Coronary artery (tissue), 2 donors: ENCODE measurements around the gene FRMD4A.

Source experiments
- DNase-seq: peaks from one replicate; pipeline ENCODE4 v3.0.0-alpha.2; 2017; ENCODE audit warnings: low spot score
- H3K27ac ChIP-seq, 2 donors: fragments of 200-600 bp; sonication (generic); one replicate each; pipeline ENCODE4 v1.5.1; 2016 to 2019
- H3K4me3 ChIP-seq: fragments of 200-600 bp; sonication (generic); 2 replicates; pipeline ENCODE4 v1.5.1; 2016; ENCODE audit warnings: mild to moderate bottlenecking, moderate library complexity
- TF ChIP-seq, protein P1 (sequence below): fragments of 200-600 bp; sonication (generic); IDR thresholded peaks from one replicate; pipeline ENCODE4 v1.5.1; 2019; ENCODE audit warnings: antibody characterized with exemption

The FRMD4A gene

DNA sequence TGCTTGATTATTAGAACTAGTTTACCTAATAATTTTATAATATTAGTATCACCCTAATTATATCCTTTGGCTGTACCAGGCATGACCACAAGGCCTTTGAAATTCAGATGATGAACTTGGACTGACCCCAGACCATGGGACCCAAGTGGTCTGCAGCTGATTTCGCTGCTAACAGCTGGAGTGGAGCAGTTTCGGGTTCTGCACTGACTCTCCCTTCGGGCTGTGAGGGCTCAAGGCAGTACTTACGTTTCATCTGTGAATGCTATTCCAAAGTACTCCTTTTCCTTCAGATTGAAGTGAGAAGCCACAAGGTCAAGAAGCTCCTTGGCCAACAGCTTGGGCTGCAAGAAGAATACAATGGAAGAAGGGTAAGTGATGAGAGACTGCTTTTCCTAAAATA, 520.2 kb downstream of the FRMD4A start:
- Histone ChIP-seq H3K27ac (no peak overlapping the region), H3K4me3 (no peak overlapping the region)
- DNase-seq: no peak
- TF ChIP-seq, protein P1, sequence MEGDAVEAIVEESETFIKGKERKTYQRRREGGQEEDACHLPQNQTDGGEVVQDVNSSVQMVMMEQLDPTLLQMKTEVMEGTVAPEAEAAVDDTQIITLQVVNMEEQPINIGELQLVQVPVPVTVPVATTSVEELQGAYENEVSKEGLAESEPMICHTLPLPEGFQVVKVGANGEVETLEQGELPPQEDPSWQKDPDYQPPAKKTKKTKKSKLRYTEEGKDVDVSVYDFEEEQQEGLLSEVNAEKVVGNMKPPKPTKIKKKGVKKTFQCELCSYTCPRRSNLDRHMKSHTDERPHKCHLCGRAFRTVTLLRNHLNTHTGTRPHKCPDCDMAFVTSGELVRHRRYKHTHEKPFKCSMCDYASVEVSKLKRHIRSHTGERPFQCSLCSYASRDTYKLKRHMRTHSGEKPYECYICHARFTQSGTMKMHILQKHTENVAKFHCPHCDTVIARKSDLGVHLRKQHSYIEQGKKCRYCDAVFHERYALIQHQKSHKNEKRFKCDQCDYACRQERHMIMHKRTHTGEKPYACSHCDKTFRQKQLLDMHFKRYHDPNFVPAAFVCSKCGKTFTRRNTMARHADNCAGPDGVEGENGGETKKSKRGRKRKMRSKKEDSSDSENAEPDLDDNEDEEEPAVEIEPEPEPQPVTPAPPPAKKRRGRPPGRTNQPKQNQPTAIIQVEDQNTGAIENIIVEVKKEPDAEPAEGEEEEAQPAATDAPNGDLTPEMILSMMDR: no peak

- no peak for DNase-seq
- Histone ChIP-seq H3K4me3 (no peak overlapping the region), H3K27ac (no peak overlapping the region)
- TF ChIP-seq, protein P1: no peak
Measured at GRCh38 chr10:13809427-13809826, 521.3 kb downstream of the FRMD4A start.

- TF ChIP-seq, protein P1: no peak
- Histone ChIP-seq H3K4me3 (no peak overlapping the region), H3K27ac (no peak overlapping the region)
- no peak for DNase-seq
Measured at GRCh38 chr10:13808556-13809391, 522.0 kb downstream of the FRMD4A start.

DNA sequence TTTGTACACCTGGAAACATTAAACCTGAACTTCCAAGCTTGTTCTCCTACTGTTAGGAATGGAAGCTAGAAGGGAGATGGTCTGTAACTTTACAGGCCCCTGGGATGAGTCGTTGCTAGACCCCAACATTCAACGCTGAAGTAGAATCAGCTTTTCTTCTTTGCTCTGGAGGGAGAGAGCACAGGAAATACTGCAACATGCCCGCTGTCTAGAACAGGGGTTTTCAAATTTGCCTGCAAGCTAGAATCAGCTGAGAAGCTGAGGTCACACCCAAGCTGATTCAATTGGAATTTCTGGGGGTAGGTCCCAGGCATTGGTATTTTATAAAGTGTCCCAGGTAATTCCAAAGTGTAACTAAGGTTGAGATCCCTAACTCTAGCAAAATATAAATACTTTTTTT, 524.3 kb downstream of the FRMD4A start:
- Histone ChIP-seq H3K4me3 (no peak overlapping the region), H3K27ac (no peak overlapping the region)
- DNase-seq: no peak
- TF ChIP-seq, protein P1: no peak

GRCh38 chr10:13803566-13804554, 526.9 kb downstream of the FRMD4A start:
- H3K27ac ChIP-seq: peak overlapping the region in 1 of 2 donors; percentile 31
- TF ChIP-seq, protein P1: no peak
- no peak for DNase-seq
- peak overlapping the region; percentile 32 for H3K4me3 ChIP-seq

DNA sequence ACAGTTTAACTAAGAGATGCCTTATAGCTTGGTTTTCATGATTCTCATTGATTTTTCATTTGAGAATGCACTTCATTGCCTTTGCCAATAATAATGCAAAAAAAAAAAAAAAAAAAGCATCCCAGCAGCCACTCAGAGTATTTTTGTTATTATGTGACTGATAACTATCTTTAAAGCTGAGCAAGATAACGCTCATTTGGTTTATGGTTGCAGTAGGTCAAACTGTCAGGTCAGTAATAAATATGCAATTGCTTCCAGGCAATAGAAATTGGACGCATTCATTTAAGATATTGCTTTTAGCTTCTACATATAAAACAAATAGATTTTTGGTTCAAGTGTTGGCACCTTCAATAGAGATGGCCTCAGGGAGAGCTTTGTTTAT, 528.8 kb downstream of the FRMD4A start:
- Histone ChIP-seq H3K4me3 (no peak overlapping the region), H3K27ac (no peak overlapping the region)
- TF ChIP-seq, protein P1: no peak
- no peak for DNase-seq
